Ectodermal cell (in vitro differentiated cells): ENCODE results near the gene KIF26A.

Experiments used
- H3K27ac ChIP-seq: 2 replicates; pipeline ENCODE4 v1.7.0; 2013; ENCODE audit warnings: mild to moderate bottlenecking, low read depth, low read length; ENCODE audit not compliant: insufficient read depth, poor library complexity, severe bottlenecking
- H3K27me3 ChIP-seq: 2 replicates; pipeline ENCODE4 v1.7.0; 2013; ENCODE audit warnings: mild to moderate bottlenecking, low read length; ENCODE audit not compliant: insufficient read depth, control insufficient read depth, poor library complexity, severe bottlenecking
- H3K36me3 ChIP-seq: one replicate; pipeline ENCODE4 v1.7.0; 2013; ENCODE audit warnings: low read length; ENCODE audit not compliant: control insufficient read depth, insufficient read depth
- H3K4me1 ChIP-seq: one replicate; pipeline ENCODE4 v1.7.0; 2013; ENCODE audit warnings: low read length; ENCODE audit not compliant: control insufficient read depth, insufficient read depth
- H3K4me3 ChIP-seq: 2 replicates; pipeline ENCODE4 v1.7.0; 2013; ENCODE audit warnings: low read depth, low read length, control low read depth; ENCODE audit not compliant: insufficient read depth
- H3K9me3 ChIP-seq: 2 replicates; pipeline ENCODE4 v1.7.0; 2013; ENCODE audit warnings: mild to moderate bottlenecking, low read length, moderate library complexity; ENCODE audit not compliant: control insufficient read depth
- WGBS, 2 experiments: methylation state at CpG; one replicate each; pipeline ENCODE4 v1.1.7; 2013; ENCODE audit warnings: missing lambda C conversion rate in 2 of 2; 5-methylcytosine and 5-hydroxymethylcytosine counted together

The KIF26A gene

DNA sequence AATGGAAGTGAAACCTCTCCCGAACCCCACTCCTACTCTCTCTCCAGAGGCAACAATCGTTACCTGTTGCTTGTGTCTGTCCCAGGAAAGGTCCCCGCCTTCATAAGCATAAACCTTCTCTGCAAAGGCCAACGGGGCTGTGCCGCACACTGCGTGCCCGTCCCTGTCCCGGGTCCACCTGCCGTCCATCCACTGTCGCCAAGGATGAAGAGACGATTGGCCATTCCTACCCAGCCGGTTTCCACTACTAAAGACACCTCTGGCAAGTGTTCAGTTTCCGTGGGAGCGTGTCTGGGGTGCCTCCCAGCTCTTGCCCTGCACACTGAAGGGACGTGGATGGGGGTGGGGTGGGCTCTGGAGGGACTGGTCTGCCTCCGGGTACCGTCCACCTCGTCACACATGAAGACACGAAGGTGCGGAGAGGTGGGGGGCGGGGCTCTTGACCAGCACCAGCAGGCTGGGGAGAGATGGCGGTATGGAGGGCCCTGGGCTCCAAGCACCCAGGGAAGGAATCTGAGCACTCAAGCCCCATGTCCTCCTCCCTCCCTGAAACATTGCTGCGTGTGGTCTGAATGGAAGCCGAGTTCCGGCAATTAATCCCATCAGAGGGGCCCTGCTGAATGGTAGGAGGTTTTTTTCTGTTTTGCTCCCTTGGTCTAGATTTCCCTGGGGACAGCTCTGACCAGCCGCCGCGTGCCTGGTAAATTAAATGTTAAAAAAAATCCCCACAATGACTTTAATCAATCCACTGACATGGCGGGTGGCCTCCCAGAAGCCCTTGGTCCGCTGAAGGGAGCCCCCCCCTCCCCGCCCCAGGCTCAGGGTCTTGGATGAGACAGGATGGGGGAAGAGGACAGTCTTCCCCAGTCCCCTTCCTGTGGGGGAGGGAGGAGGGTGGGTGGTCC, 4.1 kb upstream of the KIF26A start:
- peaks cover 64% of the 10 kb centered on the region for H3K27me3 ChIP-seq

GRCh38 chr14:104135121-104135903, 3.1 kb upstream of the KIF26A start:
- Histone ChIP-seq H3K27ac (no peak overlapping the region), H3K9me3 (no peaks in the 10 kb centered on the region), H3K36me3 (no peaks in the 10 kb centered on the region), H3K4me3 (peak overlapping the region; percentile 29), H3K4me1 (peaks cover 33% of the 10 kb centered on the region), H3K27me3 (peaks cover 74% of the 10 kb centered on the region)
- 6% methylated on average over 47 of the region's 47 CpGs for WGBS, 2 experiments

More for the DNA sequence above, 4.1 kb upstream of the KIF26A start:
- H3K27ac ChIP-seq, result no peak overlapping the region
- no peaks in the 10 kb centered on the region for H3K36me3 ChIP-seq
- no peaks in the 10 kb centered on the region for H3K9me3 ChIP-seq
- H3K4me3 ChIP-seq, result no peak overlapping the region
- 77 to 81% methylated on average over 26 to 31 of the region's 31 CpGs for WGBS, 2 experiments
- peaks cover 23% of the 10 kb centered on the region for H3K4me1 ChIP-seq

DNA sequence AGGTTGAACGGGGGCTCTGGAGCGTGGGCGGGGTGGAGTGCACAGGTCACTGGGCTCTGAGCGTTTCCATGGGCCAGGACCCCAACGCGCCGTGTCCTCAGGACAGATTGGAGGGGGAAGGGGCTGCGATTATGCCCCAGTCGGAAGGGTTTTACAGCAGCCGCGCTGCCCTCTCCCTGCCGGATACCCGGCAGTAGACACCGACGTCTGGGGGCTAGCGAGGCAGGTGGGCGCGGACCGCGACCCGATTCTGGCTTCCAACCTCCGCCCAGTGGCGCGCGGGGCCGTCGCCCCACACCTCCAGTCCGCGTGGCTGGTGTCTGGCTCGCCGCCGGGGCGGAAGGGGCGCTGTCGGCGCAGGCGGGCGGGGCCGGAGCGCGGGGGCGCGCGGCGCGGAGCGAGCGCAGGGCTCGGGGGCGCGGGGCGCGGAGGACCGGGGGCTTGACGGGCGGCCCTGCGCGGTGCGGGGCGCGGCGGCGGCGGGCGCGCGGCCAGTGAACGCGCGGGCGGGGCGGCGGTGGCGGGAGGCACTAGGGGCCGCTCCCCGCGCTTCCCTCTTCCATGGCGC, 2.4 kb upstream of the KIF26A start:
- Histone ChIP-seq H3K27ac (no peak overlapping the region), H3K36me3 (no peaks in the 10 kb centered on the region), H3K4me3 (peak overlapping the region; percentile 32), H3K27me3 (peaks cover 78% of the 10 kb centered on the region), H3K4me1 (peaks cover 39% of the 10 kb centered on the region), H3K9me3 (no peaks in the 10 kb centered on the region)
- 1% methylated on average over 78 of the region's 78 CpGs for WGBS, 2 experiments

- Histone ChIP-seq H3K27me3 (peaks cover 78% of the 10 kb centered on the region), H3K4me3 (peak overlapping the region; percentile 32), H3K4me1 (peaks cover 40% of the 10 kb centered on the region), H3K36me3 (no peaks in the 10 kb centered on the region), H3K9me3 (no peaks in the 10 kb centered on the region), H3K27ac (no peak overlapping the region)
- 3 to 4% methylated on average over 77 of the region's 77 CpGs for WGBS, 2 experiments
Measured at GRCh38 chr14:104136472-104137296, 1.7 kb upstream of the KIF26A start.

GRCh38 chr14:104137297-104138097, 890 bp upstream of the KIF26A start:
- no peak overlapping the region for H3K27ac ChIP-seq
- H3K36me3 ChIP-seq, result no peaks in the 10 kb centered on the region
- peaks cover 78% of the 10 kb centered on the region for H3K27me3 ChIP-seq

DNA sequence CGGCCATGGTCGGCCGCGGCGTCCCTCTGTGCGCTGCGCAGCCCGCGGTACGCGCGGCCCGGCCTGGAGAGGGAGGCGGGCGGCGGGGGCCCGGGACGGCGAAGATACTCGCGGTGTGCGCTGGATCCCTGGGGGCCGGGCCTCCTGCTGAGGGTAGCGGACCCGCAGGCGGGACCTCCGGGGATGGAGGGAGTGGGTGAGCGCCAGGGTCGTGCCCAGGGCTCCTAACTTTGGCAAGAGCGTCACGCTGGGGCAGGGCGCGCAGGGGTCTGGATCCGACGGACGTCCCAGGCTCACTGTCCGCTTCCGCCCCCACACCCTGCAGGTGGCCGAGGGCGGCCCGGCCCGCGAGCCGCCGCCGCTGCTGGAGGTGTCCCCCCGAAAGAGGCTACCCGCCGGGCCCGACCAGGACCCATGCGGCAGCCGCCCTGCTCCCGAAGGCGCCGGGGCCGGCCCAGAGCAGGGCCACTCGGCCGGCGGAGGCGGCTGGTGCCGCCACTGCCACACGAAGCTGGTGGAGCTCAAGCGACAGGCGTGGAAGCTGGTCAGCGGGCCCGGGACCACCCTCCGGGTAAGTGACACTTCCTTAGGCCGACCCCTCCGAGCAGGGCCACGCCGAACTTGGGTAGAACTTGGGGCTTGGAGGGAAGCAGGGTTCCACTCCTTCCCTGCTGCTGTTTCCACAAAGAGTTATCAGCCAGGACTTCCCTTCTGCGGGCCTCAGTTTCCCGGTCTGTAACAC, 502 bp downstream of the KIF26A start:
- H3K9me3 ChIP-seq, result no peaks in the 10 kb centered on the region
- WGBS, 2 experiments, result 0% methylated on average over 73 of the region's 73 CpGs
- no peak overlapping the region for H3K27ac ChIP-seq
- no peaks in the 10 kb centered on the region for H3K36me3 ChIP-seq
- H3K4me3 ChIP-seq, result peak overlapping the region; percentile 58
- H3K27me3 ChIP-seq, result peaks cover 67% of the 10 kb centered on the region
- H3K4me1 ChIP-seq, result peaks cover 40% of the 10 kb centered on the region

More at GRCh38 chr14:104137297-104138097, 890 bp upstream of the KIF26A start:
- Histone ChIP-seq H3K9me3 (no peaks in the 10 kb centered on the region), H3K4me1 (peaks cover 40% of the 10 kb centered on the region), H3K4me3 (peak overlapping the region; percentile 58)
- WGBS, 2 experiments, result 2% methylated on average over 88 of the region's 88 CpGs

DNA sequence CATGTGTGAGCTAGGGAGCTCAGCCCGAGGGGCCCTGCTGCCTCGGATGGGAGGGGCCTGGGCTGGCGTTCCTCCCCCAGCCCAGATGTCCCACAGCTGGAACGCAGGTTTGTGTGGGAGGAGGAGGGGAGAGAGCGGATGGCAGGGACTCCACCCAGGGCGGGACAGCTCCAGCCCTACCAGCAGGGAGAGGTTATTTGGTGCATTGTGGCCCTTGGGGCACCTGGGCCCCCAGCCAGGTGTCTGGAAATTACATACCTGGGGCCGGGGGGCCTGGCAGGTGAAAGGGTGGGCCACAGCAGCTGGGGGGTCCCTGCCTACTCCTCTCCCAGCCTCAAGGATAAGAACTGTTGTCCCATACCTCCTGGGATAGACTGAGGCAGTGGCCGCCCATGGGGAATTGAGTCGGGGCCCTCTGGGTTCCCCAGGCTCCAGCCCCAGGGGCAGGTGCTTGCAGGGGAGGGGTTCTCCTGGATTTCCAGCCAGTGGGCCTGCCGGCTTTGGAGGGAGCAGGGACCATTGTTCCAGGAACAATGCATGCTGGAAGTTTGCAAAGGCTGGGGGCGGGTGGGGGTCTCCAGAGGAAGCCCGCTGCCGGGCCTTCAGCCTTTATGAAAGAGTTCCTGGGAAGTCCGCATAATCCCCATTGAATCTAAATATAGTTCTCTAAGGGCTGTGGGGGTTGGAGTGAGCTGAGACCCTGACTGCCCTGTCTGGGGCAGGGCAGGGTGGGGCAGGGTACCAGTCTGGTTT, 1.2 kb downstream of the KIF26A start:
- WGBS, 2 experiments, result 3% methylated on average over 14 of the region's 14 CpGs
- peak overlapping the region; percentile 58 for H3K4me3 ChIP-seq

DNA sequence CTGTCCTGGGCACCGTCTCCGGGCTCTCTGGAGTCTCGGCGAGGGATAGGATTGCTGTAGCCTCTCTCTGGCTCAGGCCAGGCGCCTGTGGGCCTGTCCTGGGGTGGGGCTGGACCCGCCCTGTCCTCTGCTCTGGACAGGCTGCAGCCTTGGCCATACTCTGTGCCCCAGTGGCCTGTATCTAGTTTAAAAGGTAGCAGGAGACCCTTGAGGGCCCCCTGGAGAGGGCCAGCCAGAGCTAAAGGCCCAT, 1.8 kb downstream of the KIF26A start:
- Histone ChIP-seq H3K27ac (no peak overlapping the region), H3K36me3 (no peaks in the 10 kb centered on the region), H3K4me3 (no peak overlapping the region), H3K27me3 (peaks cover 59% of the 10 kb centered on the region), H3K9me3 (no peaks in the 10 kb centered on the region), H3K4me1 (peaks cover 34% of the 10 kb centered on the region)
- 16 to 18% methylated on average over 6 of the region's 6 CpGs for WGBS, 2 experiments

More for the DNA sequence above, 1.2 kb downstream of the KIF26A start:
- no peaks in the 10 kb centered on the region for H3K9me3 ChIP-seq
- peaks cover 63% of the 10 kb centered on the region for H3K27me3 ChIP-seq
- no peak overlapping the region for H3K27ac ChIP-seq
- H3K36me3 ChIP-seq, result no peaks in the 10 kb centered on the region
- peaks cover 39% of the 10 kb centered on the region for H3K4me1 ChIP-seq
